Thyroid gland (tissue), 4 donors: ENCODE data around the gene TCTN3. TPM values are rescaled to one million over a fixed set of nuclear protein-coding genes. Genes with fewer than 3 reads are reported as not detected.
"Not testable (repeated sequence)": the region's sequence is repeated elsewhere in the genome, so short reads cannot be mapped to it uniquely, and the experiment has no call there.

Experiments
- DNase-seq, 2 donors: peaks; one replicate each; pipeline ENCODE4 v3.0.0-alpha.2; 2019
- H3K27ac ChIP-seq, 3 donors: fragments of 200-600 bp; sonication (generic); 1 replicate in 2 of 3; 2 replicates in 1 of 3; pipeline ENCODE4 v1.5.1; 2016 to 2019; ENCODE audit warnings: mild to moderate bottlenecking in 1 of 3, moderate library complexity in 1 of 3
- H3K27me3 ChIP-seq: fragments of 200-600 bp; sonication (generic); one replicate; pipeline ENCODE4 v1.5.1; 2019
- H3K36me3 ChIP-seq, 2 donors: fragments of 200-600 bp; sonication (generic); one replicate each; pipeline ENCODE4 v1.5.1; 2016 to 2019
- H3K4me1 ChIP-seq, 2 donors: fragments of 200-600 bp; sonication (generic); one replicate each; pipeline ENCODE4 v1.5.1; 2017 to 2019
- H3K4me3 ChIP-seq, 3 donors: fragments of 200-600 bp; sonication (generic); replicated peaks in 1 of 3; 1 replicate in 2 of 3; 2 replicates in 1 of 3; pipeline ENCODE4 v1.5.1; 2016; ENCODE audit warnings: mild to moderate bottlenecking in 1 of 3
- H3K9me3 ChIP-seq: fragments of 200-600 bp; sonication (generic); one replicate; pipeline ENCODE4 v1.5.1; 2017
- POLR2A ChIP-seq, 2 donors: fragments of 450-650 bp; IDR thresholded peaks; one replicate each; pipeline ENCODE4 v1.6.1; 2017; ENCODE audit warnings: antibody characterized with exemption in 2 of 2, mild to moderate bottlenecking in 2 of 2, moderate library complexity in 1 of 2
- WGBS, 2 donors: methylation state at CpG; one replicate each; pipeline ENCODE4 v1.1.5; 2017; 5-methylcytosine and 5-hydroxymethylcytosine counted together
- intact Hi-C: fragments of 100-400 bp; cut with DNase I; formaldehyde crosslinking; loops from one replicate; pipeline ENCODE4 v1.15.1; 2023
- total RNA-seq, 4 donors: library from RNA; depleted of rRNA; stranded (reverse); fragments of >200 nt; gene quantifications; one replicate each; pipeline ENCODE4 v1.2.3, GENCODE V29; 2016
- TF ChIP-seq, protein P1 (sequence below), 6 experiments: fragments of 200-600 bp in 3 of 6; fragments of 450-650 bp in 3 of 6; sonication (generic) in 3 of 6; IDR thresholded peaks; one replicate each; pipeline ENCODE4 v1.5.1; 2016 to 2019; ENCODE audit warnings: antibody characterized with exemption in 6 of 6, mild to moderate bottlenecking in 2 of 6, inconsistent platforms in 1 of 6, moderate library complexity in 1 of 6

Gene TCTN3
- total RNA-seq, 4 donors from 2014 or later: 37.5 to 62.1 (median 51.8) TPM

DNA sequence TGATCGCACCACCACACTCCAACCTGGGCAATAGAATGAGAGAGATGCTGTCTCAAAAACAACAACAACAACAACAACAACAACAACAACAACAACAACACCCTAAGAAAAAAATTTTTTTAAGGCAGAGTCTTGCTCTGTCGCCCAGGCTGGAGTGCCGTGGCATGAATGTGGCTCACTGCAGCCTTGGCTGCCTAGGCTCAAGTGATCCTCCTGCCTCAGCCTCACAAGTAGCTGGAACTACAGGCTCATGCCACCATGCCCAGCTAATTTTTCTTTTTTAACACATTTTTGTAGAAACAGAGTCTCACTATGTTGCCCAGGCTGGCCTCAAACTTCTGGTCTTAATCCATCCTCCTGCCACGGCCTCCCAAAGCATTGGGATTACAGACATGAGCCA lies 55.8 kb downstream of the TCTN3 start:
- H3K27me3 ChIP-seq: no peaks in the 10 kb centered on the region
- no peaks in the 10 kb centered on the region for H3K9me3 ChIP-seq
- 96 to 97% methylated on average over 4 of the region's 4 CpGs for WGBS, 2 donors
- no peak overlapping the region for H3K4me3 ChIP-seq
- intact Hi-C loops: no loop called here
- no peak for DNase-seq
- H3K4me1 ChIP-seq: no peaks in the 10 kb centered on the region
- peaks cover 54 to 82% of the 10 kb centered on the region in 2 donors for H3K36me3 ChIP-seq
- no peak overlapping the region for H3K27ac ChIP-seq
- TF ChIP-seq, protein P1, sequence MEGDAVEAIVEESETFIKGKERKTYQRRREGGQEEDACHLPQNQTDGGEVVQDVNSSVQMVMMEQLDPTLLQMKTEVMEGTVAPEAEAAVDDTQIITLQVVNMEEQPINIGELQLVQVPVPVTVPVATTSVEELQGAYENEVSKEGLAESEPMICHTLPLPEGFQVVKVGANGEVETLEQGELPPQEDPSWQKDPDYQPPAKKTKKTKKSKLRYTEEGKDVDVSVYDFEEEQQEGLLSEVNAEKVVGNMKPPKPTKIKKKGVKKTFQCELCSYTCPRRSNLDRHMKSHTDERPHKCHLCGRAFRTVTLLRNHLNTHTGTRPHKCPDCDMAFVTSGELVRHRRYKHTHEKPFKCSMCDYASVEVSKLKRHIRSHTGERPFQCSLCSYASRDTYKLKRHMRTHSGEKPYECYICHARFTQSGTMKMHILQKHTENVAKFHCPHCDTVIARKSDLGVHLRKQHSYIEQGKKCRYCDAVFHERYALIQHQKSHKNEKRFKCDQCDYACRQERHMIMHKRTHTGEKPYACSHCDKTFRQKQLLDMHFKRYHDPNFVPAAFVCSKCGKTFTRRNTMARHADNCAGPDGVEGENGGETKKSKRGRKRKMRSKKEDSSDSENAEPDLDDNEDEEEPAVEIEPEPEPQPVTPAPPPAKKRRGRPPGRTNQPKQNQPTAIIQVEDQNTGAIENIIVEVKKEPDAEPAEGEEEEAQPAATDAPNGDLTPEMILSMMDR (IDR thresholded peaks at IDR 0.05): no peak
- no peak for TF ChIP-seq POLR2A (IDR thresholded peaks at IDR 0.05)

GRCh38 chr10:95637140-95637539 lies 56.6 kb downstream of the TCTN3 start:
- H3K9me3 ChIP-seq: no peaks in the 10 kb centered on the region
- no peaks in the 10 kb centered on the region for H3K4me1 ChIP-seq
- H3K4me3 ChIP-seq: no peak overlapping the region
- intact Hi-C loops: no loop called here
- H3K27me3 ChIP-seq: no peaks in the 10 kb centered on the region
- WGBS, 2 donors: 98% methylated on average over 10 of the region's 10 CpGs
- H3K27ac ChIP-seq: no peak overlapping the region
- H3K36me3 ChIP-seq: peaks cover 54 to 82% of the 10 kb centered on the region in 2 donors
- TF ChIP-seq, protein P1 (IDR thresholded peaks at IDR 0.05): no peak
- TF ChIP-seq POLR2A (IDR thresholded peaks at IDR 0.05): no peak
- DNase-seq: no peak

- no peak overlapping the region for H3K27ac ChIP-seq
- no peaks in the 10 kb centered on the region for H3K27me3 ChIP-seq
- TF ChIP-seq POLR2A (IDR thresholded peaks at IDR 0.05): no peak
- TF ChIP-seq, protein P1 (IDR thresholded peaks at IDR 0.05): no peak
- no peak for DNase-seq
- WGBS, 2 donors: 89 to 94% methylated on average over 2 of the region's 2 CpGs
- H3K36me3 ChIP-seq: peaks cover 47 to 79% of the 10 kb centered on the region in 2 donors
- no peaks in the 10 kb centered on the region for H3K4me1 ChIP-seq
- no peak overlapping the region for H3K4me3 ChIP-seq
- H3K9me3 ChIP-seq: no peaks in the 10 kb centered on the region
- intact Hi-C loops: no loop called here
Observed at GRCh38 chr10:95635319-95635733, 58.4 kb downstream of the TCTN3 start.

DNA sequence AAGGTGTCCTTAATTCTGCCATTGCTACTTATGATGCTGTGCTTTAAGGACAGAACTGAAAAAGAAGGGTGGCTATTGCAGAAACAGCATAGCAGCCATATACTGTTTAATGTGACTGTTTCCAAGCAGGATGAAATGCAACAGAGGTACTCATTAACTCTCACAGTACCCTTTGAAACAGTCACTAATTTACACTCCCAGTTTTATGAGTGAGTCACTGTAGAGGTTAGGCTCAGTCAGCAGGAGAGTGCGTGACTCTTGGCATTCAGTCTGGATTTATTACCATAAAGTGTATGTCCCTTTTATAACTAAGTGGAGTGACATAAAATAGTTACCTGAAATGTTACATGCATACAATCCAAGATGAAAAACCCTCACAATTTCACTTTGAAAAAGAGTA lies 64.9 kb downstream of the TCTN3 start:
- 96 to 100% methylated on average over 1 of the region's 1 CpG for whole genome bisulfite sequencing, 2 donors
- Histone ChIP-seq H3K27me3 (no peaks in the 10 kb centered on the region), H3K27ac (no peak overlapping the region), H3K36me3 (peaks cover 62 to 74% of the 10 kb centered on the region in 2 donors), H3K4me3 (no peak overlapping the region), H3K9me3 (no peaks in the 10 kb centered on the region), H3K4me1 (no peaks in the 10 kb centered on the region)
- no peak for TF ChIP-seq POLR2A (IDR thresholded peaks at IDR 0.05)
- TF ChIP-seq, protein P1 (IDR thresholded peaks at IDR 0.05): no peak
- intact Hi-C loops: no loop called here
- DNase-seq: no peak

DNA sequence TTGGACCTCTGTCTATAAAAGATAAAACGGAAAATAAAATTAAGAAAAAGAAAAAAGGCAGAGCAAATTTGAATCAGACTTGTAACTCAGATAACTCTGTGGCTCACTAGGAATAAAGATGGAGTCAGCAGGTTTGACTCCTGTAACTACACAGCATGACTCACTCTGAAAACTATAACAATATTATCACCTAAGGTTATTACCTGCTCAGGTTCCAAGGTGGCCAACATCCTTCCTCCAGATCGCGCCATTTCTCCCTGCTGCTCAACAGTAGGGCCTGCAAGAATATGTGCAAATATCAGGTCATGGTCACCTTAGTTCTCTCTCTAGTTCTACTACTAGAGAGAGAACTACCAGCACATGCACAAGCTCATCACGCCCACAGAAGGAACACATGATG lies 67.2 kb downstream of the TCTN3 start:
- no peak for DNase-seq
- Histone ChIP-seq H3K4me3 (no peak overlapping the region), H3K36me3 (peaks cover 47 to 54% of the 10 kb centered on the region in 2 donors), H3K4me1 (no peaks in the 10 kb centered on the region), H3K27me3 (no peaks in the 10 kb centered on the region), H3K9me3 (no peaks in the 10 kb centered on the region), H3K27ac (no peak overlapping the region)
- no peak for TF ChIP-seq POLR2A (IDR thresholded peaks at IDR 0.05)
- TF ChIP-seq, protein P1 (IDR thresholded peaks at IDR 0.05): no peak
- WGBS, 2 donors: 98 to 100% methylated on average over 4 of the region's 4 CpGs
- intact Hi-C loops: no loop called here

DNA sequence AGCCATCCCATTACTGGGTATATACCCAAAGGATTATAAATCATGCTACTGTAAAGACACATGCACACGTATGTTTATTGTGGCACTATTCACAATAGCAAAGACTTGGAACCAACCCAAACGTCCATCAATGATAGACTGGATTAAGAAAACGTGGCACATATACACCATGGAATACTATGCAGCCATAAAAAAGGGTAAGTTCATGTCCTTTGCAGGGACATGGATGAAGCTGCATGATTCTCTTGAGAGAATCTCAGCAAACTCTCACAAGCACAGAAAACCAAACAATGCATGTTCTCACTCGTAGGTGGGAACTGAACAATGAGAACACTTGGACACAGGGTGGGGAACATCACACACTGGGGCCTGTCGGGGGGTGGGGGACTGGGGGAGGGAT lies 73.3 kb downstream of the TCTN3 start:
- intact Hi-C loops, H3K4me3 ChIP-seq, H3K27ac ChIP-seq, DNase-seq, H3K27me3 ChIP-seq, H3K4me1 ChIP-seq, H3K9me3 ChIP-seq: not testable (repeated sequence)
- H3K36me3 ChIP-seq: peaks cover 51% of the 10 kb centered on the region in 2 donors
- whole genome bisulfite sequencing, 2 donors: 92 to 99% methylated on average over 5 of the region's 5 CpGs
